Jurkat, Clone E6-1 (cell line): ENCODE data around the gene CLDN19.
"Not testable (repeated sequence)": the region's sequence is repeated elsewhere in the genome, so short reads cannot be mapped to it uniquely, and the experiment has no call there.

Experiments
- DNase-seq: peaks from one replicate; pipeline ENCODE4 v3.0.0-alpha.2; 2011; ENCODE audit warnings: low read depth, low spot score
- H3K4me3 ChIP-seq: 2 replicates; pipeline ENCODE4 v1.5.1; 2011; ENCODE audit warnings: mild to moderate bottlenecking, low read length, control low read depth, moderate library complexity

The CLDN19 gene

DNA sequence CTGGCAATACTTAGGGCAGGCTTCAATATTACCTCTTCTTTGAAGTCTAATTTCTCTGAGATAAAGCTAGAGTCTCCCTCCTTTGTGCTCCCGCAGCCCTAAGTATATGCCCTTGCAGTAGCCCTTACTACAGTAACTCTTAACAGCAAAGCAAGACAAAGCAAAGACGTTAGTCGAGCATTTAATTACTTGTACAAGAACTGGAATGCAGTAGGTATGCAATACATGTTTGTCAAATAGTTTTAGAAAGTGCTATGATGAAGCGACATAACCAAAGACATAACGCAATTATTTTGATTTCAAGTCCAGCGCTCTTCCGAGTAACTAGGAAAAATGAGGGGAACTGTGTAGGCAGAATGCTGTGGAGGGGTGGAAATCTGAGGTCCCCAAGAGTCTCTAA is 25.2 kb upstream of the CLDN19 start:
- no peak overlapping the region for H3K4me3 ChIP-seq
- DNase-seq, result no peak

DNA sequence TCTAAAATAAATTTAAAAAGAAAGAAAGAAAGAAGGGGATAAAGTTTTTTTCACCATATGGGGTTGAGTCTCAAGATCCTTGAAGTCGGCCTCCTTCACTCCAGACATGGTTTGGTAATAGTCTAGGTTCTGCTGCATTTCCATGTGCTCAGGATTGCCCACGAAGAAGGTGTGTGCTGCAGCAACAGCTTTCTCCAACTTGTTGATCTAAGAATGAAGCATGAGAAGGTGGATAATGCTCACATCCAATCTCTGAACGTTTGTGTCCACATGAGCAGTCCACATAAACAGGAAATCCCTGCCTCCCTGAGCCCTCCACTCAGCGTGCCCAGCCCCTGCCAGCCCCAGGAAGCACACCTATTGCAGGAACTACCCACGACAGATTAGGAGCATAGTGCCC is 22.2 kb upstream of the CLDN19 start:
- DNase-seq, result no peak

DNA sequence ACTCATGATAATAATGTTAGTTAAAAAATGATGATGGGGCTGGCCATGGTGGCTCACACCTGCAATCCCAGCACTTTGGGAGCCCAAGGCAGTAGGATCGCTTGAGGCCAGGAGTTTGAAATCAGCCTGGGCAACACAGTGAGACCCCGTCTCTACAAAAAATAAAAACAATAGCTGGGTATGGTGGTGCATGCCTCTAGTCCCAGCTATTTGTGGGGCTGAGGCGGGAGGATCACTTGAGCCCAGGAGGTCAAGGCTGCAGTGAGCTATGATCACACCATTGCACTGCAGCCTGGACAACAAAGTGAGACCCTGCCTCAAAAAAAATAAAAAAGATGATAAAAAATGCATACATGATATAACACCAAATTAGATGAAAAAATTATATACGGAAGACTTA is 21.5 kb upstream of the CLDN19 start:
- DNase-seq, result no peak

More for the DNA sequence above, 22.2 kb upstream of the CLDN19 start:
- H3K4me3 ChIP-seq, result no peak overlapping the region

DNA sequence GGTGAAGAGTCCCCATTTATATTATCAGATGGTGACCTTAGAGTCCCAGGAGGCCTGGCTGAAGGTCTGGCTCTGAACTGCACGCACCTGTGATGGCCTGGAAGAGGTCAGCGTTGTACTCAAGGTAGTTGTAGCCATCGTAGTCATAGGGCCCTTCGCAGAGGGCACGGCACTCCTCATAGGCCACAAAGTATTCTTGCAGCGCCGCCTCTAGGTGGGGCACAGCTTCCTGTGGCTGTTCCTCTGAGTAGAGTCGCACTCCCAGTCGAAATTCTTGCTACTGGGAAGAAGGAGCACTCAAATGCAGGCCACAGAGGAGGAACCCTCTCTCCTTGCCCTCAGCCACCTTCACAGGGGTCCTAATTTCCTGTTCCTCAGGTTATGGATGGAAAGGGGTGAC is 19.1 kb upstream of the CLDN19 start:
- no peak for DNase-seq
- H3K4me3 ChIP-seq, result no peak overlapping the region

More for the DNA sequence above, 21.5 kb upstream of the CLDN19 start:
- no peak overlapping the region for H3K4me3 ChIP-seq

DNA sequence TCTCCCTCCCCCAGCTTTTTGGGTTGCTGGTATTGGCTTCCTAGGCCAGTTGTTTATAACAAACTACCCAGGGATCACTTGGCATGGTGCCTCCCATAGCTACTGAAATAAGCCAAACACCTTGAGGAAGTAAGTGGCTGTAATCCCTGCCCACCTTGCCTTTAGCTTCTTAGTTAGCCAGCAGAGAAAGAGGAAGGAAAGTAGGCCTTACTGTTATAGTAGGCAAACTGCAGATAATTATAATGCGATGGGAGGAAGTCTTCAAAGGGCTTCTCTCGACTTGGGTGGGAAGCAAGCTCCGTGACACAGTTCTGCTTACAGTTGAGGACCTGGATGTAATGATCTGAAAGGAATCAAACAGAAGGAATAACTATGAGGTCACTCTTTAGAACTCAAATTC is 18.6 kb upstream of the CLDN19 start:
- DNase-seq, result no peak
- no peak overlapping the region for H3K4me3 ChIP-seq

GRCh38 chr1:42757892-42758275 is 17.8 kb upstream of the CLDN19 start:
- DNase-seq, result no peak
- no peak overlapping the region for H3K4me3 ChIP-seq

- H3K4me3 ChIP-seq, result no peak overlapping the region
- no peak for DNase-seq
These were observed 17.2 kb upstream of the CLDN19 start for GRCh38 chr1:42756956-42757891.

DNA sequence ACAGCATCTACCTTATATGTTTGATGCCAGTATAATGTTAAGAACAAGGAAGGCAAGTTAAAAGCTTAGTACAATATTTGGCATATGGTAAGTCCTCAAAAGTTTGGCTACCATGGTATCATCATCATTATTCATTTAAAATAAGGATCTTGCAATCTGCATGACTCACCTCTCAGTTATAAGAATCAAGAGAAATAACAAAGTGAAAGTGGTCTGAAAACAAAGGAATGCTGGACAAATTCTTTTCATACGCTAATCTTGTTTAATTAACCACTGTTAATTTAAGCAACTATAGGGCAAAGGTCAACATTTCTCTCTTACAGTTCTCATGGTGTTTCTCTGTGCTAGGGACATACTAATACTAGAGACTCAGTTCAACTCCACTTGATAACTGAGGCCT is 13.0 kb upstream of the CLDN19 start:
- no peak overlapping the region for H3K4me3 ChIP-seq
- no peak for DNase-seq

DNA sequence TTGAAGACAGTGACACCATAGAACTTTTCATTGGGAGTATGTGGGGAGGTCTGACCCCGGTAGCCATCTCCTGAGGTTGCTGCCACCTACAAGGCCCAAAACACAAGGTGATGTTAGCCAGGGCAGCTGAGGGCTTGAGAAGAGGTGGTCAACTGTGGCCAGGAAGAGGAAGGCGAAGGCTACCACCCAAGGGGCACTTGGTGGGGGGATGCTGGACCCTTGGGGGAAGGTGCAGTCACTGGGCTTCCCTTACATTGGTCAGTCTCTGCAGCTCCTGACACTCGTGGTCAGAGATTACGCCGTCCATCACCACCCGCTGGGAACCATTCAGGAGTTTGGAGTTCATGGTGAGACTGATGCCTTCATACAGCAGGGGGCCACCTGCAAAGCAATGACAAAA is 12.2 kb upstream of the CLDN19 start:
- no peak overlapping the region for H3K4me3 ChIP-seq
- no peak for DNase-seq

DNA sequence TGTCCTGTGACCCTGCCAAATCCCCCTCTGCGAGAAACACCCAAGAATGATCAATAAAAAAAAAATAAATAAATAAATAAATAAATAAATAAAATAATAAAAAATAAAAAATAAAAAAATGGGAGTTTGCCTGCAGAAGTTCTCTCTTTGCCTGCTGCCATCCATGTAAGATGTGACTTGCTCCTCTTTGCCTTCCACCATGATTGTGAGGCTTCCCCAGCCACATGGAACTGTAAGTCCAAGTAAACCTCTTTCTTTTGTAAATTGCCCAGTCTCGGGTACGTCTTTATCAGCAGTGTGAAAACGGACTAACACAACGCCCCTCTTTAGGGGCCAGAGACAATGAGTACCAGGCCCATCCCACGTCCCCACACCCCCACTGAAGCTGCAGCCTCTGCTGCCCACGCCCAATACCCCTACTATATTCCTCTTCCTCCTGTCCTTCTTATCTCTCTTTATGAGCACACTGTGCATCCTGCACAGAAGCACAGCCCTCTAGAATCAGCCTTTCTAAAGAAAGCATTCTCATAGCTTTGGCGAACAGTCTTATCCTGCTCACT is 11.6 kb upstream of the CLDN19 start:
- DNase-seq, result not testable (repeated sequence)

DNA sequence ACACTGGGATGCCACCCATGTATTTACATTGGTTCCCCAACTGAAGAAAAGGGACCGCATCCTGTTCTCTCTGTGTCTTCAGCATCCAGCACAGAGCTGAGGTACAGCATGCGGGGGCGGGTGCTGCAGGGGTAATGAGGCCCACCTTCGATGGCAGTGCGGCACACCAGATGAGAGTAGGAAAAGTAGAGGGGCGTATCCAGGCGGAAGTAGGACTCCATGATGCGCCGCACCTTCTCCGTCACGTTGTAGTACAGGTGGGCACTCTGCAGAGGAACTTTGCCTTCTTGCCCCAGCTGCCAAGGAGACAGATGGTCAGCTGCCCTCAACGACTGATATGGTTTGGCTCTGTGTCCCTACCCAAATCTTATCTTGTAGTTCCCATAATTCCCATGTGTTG is 10.0 kb upstream of the CLDN19 start:
- H3K4me3 ChIP-seq, result no peak overlapping the region
- DNase-seq, result no peak

More for the DNA sequence above, 11.6 kb upstream of the CLDN19 start:
- H3K4me3 ChIP-seq, result not testable (repeated sequence)

DNA sequence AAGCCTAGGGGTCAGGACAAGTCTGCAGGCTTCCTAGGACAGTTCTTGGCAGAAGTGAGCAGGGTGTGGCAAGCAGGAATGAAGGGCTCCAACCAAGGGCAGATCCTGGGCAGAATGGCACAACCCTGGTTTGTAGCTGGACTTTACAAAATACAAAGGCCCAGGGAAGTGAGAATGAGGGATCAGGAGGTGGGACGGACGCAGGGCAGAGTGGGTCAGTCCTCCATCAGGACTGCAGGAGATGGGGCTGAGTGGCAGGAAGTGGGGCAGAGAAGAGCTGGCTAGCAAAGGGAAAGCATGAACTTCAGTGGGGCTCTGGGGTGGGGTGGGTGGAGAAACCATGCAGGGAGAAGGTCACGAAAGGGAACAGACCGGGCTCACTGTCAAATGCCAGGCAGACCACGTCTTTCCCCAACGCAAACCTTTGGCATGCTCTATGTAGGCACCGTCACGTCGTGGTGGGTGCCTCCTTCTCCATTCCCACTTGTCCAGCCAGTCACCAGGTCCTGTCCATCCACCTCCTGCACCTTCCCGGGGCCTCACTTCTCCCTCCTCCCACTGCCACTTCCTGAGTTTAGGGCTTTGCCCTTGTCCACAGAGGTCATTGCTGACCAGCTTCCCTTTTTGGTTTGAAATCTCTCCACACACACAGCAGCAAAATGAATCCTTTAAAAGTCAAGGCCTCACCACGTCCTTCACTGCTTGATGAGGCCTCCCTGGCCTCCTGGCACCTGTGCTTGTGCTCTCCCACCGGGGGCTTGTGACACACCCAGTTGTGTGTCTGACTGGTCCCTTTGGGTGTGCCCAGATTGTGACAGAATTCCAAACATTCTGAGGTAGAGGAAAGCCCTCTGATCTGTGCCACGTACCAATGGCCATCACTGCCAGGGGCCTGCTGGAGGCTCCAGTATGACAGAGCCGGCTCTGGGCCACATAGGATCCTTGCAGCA is 8.7 kb upstream of the CLDN19 start:
- no peak for DNase-seq
- no peak overlapping the region for H3K4me3 ChIP-seq

DNA sequence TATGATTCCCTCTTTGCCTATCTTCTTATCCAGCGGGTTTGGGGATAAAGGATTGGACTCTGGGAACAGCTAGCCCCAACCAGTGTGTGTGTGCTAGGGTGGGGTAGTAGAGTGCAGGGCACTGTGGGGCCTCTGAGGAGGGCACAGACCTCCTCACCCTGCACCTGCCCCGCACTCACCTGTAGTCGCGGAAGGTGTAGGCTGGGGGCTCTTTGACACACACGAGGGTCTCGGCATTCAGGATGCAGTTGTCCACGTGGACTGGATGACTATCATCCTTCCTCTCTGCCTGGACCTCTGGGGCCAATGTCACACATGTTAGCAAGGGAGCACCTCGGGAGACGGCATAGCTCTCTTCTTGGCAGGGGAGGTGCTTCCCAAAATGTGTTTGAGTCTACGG is 8.0 kb upstream of the CLDN19 start:
- H3K4me3 ChIP-seq, result no peak overlapping the region
- no peak for DNase-seq

DNA sequence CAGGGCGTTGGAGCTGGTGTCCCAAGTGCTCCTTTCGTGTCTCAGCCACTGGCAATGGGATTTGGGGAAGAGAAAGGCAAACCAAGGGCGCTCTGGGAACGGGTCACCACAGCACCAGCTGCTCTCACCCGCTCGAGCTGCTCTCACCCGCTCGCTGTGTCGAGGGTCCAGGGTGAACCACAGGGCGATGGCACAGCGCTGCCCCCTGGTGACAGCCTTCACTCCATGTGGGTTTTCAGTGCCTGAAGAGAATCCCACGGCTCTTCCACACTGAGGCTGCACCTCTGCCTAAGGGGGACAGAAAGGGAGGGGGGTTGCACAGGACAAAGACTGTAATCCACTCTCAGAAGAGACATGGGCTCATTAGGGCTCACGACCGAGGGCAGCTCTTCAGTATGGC is 7.1 kb upstream of the CLDN19 start:
- DNase-seq, result no peak
- no peak overlapping the region for H3K4me3 ChIP-seq

GRCh38 chr1:42746436-42747105 is 6.5 kb upstream of the CLDN19 start:
- no peak overlapping the region for H3K4me3 ChIP-seq
- DNase-seq, result no peak

DNA sequence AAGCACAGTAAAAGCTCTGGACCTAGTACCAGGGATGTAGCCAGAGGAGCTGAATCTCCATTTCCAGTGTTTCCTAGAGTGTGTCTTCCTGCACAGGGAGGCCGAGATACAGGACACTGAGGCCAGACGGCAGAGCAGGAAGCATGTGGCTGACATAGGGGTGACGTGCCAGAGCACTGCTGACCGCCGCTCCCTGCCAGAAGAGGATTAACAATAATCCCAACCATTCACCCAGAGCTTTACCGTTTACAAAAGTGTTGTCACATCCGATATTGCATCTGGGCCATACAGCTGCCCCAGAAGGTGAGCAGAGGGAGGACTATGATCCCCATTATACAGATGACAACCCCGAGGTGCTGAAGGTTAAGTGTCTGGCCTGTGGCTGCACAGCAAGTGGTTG is 5.8 kb upstream of the CLDN19 start:
- no peak overlapping the region for H3K4me3 ChIP-seq
- DNase-seq, result no peak

DNA sequence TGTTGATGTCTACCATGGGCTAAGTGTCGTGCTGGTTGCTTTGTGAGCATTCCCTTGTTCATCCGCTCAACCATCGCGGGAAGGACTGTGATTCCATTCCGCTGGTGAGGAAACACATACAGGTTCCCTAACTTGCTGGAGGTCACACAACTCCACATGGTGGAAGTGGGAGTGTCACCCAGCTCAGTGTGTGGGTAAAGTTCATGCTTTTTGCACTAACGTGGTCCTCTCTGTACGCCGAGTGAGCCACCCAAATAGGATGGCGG is 4.0 kb upstream of the CLDN19 start:
- H3K4me3 ChIP-seq, result no peak overlapping the region
- no peak for DNase-seq

GRCh38 chr1:42743317-42744147 is 3.5 kb upstream of the CLDN19 start:
- no peak for DNase-seq
- H3K4me3 ChIP-seq, result no peak overlapping the region
